Measurements from ENCODE around the gene CAMK1D. TPM values are rescaled to one million over a fixed set of nuclear protein-coding genes. Genes with fewer than 3 reads are reported as not detected.

Gene CAMK1D
- total and polyA plus RNA-seq, 8 donors, result 4.4 to 10.8 (median 4.8) TPM

- DNase-seq (no peak), ATAC-seq (no peak)
- intact Hi-C loops (cut with DNase I), result no loop called here
- Histone ChIP-seq H3K27me3 (no peaks in the 10 kb centered on the region), H3K9me3 (no peaks in the 10 kb centered on the region), H3K27ac (no peak overlapping the region), H3K4me3 (no peak overlapping the region), H3K36me3 (no peaks in the 10 kb centered on the region), H3K4me1 (peaks cover 9 to 29% of the 10 kb centered on the region in 2 donors)
- TF ChIP-seq, protein P1, sequence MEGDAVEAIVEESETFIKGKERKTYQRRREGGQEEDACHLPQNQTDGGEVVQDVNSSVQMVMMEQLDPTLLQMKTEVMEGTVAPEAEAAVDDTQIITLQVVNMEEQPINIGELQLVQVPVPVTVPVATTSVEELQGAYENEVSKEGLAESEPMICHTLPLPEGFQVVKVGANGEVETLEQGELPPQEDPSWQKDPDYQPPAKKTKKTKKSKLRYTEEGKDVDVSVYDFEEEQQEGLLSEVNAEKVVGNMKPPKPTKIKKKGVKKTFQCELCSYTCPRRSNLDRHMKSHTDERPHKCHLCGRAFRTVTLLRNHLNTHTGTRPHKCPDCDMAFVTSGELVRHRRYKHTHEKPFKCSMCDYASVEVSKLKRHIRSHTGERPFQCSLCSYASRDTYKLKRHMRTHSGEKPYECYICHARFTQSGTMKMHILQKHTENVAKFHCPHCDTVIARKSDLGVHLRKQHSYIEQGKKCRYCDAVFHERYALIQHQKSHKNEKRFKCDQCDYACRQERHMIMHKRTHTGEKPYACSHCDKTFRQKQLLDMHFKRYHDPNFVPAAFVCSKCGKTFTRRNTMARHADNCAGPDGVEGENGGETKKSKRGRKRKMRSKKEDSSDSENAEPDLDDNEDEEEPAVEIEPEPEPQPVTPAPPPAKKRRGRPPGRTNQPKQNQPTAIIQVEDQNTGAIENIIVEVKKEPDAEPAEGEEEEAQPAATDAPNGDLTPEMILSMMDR (IDR thresholded peaks at IDR 0.05), result no peak
Observed at GRCh38 chr10:12502526-12503274, 153.4 kb downstream of the CAMK1D start.

GRCh38 chr10:12503311-12503710, 154.0 kb downstream of the CAMK1D start:
- H3K4me1 ChIP-seq, result peaks cover 9 to 34% of the 10 kb centered on the region in 2 donors
- H3K4me3 ChIP-seq, result no peak overlapping the region
- no peak for ATAC-seq
- no peak for DNase-seq
- TF ChIP-seq, protein P1 (IDR thresholded peaks at IDR 0.05), result no peak
- intact Hi-C loops (cut with DNase I), result no loop called here
- no peaks in the 10 kb centered on the region for H3K9me3 ChIP-seq
- no peaks in the 10 kb centered on the region for H3K36me3 ChIP-seq
- H3K27ac ChIP-seq, result no peak overlapping the region
- H3K27me3 ChIP-seq, result no peaks in the 10 kb centered on the region

- Histone ChIP-seq H3K4me1 (peaks cover 9 to 34% of the 10 kb centered on the region in 2 donors), H3K9me3 (no peaks in the 10 kb centered on the region), H3K36me3 (no peaks in the 10 kb centered on the region), H3K4me3 (no peak overlapping the region), H3K27ac (no peak overlapping the region), H3K27me3 (no peaks in the 10 kb centered on the region)
- intact Hi-C loops (cut with DNase I), result no loop called here
- TF ChIP-seq, protein P1 (IDR thresholded peaks at IDR 0.05), result no peak
- ATAC-seq (no peak), DNase-seq (no peak)
Observed at GRCh38 chr10:12504176-12504575, 154.8 kb downstream of the CAMK1D start.

DNA sequence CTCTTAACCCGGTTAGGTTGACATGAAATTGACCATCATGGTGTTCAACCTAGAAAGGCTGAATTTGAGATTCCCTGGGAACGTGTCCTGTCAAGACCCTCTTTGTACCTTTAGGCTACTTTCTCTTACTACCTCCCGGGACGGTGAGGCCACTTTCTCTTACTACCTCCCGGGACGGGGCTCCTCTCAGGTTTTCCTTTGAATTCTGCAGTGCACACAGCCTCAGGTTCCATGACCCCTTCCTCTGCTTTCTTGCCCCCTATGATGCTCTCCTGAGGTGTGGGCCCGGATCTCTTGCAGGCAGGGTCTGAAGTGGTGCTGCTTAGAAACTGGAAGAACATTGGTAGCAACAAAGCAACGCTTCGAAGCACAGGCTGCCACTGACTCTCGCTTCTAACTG, 155.3 kb downstream of the CAMK1D start:
- no peaks in the 10 kb centered on the region for H3K27me3 ChIP-seq
- H3K27ac ChIP-seq, result no peak overlapping the region
- no peak overlapping the region for H3K4me3 ChIP-seq
- peaks cover 9 to 30% of the 10 kb centered on the region in 2 donors for H3K4me1 ChIP-seq
- TF ChIP-seq, protein P1 (IDR thresholded peaks at IDR 0.05), result no peak
- intact Hi-C loops (cut with DNase I), result no loop called here
- ATAC-seq, result no peak
- H3K36me3 ChIP-seq, result no peaks in the 10 kb centered on the region
- no peaks in the 10 kb centered on the region for H3K9me3 ChIP-seq
- no peak for DNase-seq

GRCh38 chr10:12505683-12506082, 156.3 kb downstream of the CAMK1D start:
- H3K9me3 ChIP-seq, result no peaks in the 10 kb centered on the region
- no peaks in the 10 kb centered on the region for H3K27me3 ChIP-seq
- TF ChIP-seq, protein P1 (IDR thresholded peaks at IDR 0.05), result no peak
- intact Hi-C loops (cut with DNase I), result no loop called here
- ATAC-seq (no peak), DNase-seq (no peak)
- no peak overlapping the region for H3K4me3 ChIP-seq
- H3K36me3 ChIP-seq, result no peaks in the 10 kb centered on the region
- peaks cover 7 to 20% of the 10 kb centered on the region in 2 donors for H3K4me1 ChIP-seq
- no peak overlapping the region for H3K27ac ChIP-seq

Measured in left lung (tissue), 10 donors.